Cortex of kidney (tissue), 1 donor: Measurements from ENCODE around the gene PMPCB.
"Not testable (repeated sequence)": the region's sequence is repeated elsewhere in the genome, so short reads cannot be mapped to it uniquely, and the experiment has no call there.

Experiments used
- DNase-seq: peaks from one replicate; lab custom pipeline; 2025; lab: John Stamatoyannopoulos, UW

Gene PMPCB, protein sequence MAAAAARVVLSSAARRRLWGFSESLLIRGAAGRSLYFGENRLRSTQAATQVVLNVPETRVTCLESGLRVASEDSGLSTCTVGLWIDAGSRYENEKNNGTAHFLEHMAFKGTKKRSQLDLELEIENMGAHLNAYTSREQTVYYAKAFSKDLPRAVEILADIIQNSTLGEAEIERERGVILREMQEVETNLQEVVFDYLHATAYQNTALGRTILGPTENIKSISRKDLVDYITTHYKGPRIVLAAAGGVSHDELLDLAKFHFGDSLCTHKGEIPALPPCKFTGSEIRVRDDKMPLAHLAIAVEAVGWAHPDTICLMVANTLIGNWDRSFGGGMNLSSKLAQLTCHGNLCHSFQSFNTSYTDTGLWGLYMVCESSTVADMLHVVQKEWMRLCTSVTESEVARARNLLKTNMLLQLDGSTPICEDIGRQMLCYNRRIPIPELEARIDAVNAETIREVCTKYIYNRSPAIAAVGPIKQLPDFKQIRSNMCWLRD

DNA sequence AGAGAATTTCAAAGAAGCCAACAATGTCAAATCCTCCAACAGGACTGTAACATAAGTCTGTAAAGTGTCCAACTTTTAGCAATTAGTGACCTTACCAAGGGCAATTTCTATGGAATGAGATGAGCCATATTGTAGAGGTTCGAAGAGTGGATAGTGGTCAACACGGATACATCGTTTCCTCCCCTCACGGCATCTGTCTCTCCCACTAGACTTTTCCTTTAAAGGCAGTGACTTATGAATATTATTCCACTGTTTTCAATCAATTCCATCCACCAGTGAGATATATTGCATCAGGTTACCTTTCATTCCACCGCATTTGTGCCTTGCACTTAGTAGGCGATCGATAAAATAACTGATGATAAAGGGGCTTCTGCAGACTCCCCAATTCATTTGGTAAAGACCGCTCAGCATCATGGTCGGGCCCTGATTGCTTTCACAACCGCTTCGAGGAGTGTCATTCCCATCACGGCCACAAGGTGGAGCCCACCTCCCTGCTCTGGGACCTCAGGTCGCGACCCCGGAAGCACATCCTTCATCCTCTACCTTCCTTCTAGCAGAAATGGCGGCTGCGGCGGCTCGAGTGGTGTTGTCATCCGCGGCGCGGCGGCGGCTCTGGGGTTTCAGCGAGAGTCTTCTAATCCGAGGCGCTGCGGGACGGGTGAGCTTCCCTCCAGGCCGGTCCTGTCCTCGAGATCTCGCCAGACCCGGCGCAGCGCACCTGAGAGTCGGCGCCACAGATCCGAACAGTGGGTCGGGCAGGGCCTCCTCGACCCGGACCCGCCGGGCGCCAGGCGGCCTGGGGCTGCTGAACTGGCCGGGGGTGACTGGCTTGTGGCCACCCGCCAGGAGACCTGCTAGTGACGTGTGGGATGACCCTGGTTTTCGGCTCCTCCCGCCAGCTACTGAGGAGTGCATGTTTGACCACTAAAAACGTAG, at the start of gene PMPCB:
Gene PMPCB, plus strand, starts transcription at position 535 of the 936 bp plus-strand sequence. Its CDS starts 25 bp downstream, at position 560.
- peak; percentile 27 for DNase-seq

DNA sequence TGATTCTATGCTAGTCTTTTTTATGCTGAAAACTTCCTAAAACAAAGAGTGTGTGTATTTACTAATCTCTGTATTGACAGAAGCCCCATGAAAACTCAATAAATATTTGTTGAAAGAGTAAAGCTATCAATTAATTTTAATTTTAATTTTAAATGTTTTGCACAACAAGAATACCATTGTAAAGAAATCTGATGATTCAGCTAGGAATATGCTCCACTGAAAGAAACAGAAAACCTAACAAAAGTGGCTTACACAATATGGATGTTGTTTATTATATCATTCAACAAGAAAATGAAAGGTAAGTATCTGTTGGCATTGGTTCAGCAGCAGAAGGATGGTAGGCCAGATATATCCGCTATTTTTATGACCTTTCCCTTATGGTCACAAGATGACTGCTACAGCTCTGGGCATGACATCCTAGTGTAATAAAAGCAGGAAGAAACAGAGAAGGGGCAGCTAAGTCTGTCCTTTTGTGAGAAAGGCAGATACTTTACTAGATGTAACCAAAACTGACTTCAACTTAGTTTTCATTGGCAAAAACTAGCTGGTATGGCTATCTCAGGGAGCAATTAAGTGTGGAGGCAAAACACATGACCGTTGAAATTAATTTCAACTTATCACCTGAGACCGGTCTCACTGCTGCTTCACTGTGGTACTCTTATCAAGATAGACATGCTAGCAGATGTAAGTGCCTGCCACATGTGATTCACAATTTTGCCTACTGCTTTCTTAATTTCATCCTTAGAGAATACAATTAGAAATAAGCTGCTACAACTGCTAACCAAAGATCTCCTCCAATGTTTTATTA, 43.3 kb upstream of the PMPCB start:
- DNase-seq: not testable (repeated sequence)

DNA sequence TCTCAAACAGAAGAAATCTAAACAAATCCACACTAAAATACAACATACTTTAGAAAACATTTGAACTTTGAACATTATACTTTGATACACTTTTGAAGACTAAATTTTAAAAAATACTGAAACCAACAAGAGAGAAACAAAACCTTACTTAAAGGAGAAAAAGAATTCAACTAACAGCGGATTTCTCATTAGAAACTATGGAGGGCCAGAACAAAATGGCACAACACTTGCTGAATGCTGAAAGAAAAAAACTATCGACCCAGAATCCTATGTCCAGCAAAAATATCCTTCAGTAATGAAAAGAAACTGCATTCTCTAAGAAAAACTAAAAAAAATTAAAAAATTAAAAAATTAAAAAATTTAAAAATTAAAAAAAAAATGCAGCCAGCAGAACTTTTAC, 33.2 kb upstream of the PMPCB start:
- not testable (repeated sequence) for DNase-seq

DNA sequence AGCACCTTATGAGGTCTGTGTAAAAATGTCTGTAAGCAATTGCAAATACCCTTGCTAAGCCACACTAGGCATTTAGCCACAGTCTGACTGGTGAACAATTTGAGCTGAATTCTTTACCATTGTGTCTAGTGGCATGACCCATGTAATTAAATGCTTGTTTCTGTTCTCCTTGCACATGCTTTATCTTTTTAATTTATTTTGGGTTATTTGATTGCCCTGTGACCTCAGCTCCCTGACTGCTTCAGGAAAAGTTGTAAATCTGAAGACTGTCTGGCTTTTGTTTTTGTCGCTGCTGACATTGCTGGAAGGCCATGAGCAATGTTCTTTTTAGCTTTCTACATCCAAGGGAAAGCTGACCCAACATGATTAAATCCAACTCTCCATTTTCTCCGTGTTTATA, 31.0 kb upstream of the PMPCB start:
- not testable (repeated sequence) for DNase-seq

DNA sequence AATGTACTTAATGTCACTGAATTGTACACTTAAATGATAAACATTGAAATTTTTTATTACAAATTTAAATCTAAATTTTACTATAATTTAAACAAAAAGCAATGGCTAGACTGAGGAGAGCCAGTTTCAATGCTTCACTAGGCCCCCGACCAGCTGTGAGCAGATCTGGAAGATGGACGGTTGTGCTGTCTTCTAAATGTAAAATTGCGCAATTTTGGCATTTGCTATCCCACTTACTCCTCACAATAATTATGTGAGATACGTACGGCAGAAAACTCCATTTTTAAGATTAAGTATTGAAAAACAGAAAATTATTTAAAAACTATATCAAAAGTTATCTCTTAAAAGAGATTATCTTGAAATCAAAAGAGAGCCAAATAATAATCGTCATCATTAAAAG, 23.9 kb upstream of the PMPCB start:
- not testable (repeated sequence) for DNase-seq

DNA sequence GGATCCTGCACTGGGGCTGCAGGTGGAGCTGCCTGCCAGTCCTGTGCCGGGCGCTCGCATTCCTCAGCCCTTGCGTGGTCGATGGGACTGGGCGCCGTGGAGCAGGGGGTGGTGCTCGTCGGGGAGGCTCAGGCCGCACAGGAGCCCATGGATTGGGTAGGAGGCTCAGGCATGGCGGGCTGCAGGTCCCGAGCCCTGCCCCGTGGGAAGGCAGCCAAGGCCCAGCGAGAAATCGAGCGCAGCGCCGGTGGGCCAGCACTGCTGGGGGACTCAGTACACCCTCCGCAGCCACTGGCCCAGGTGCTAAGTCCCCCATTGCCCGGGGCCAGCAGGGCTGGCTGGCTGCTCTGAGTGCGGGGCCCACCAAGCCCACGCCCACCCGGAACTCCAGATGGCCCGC, 22.4 kb upstream of the PMPCB start:
- DNase-seq: not testable (repeated sequence)

GRCh38 chr7:103278195-103278594, 19.0 kb upstream of the PMPCB start:
- not testable (repeated sequence) for DNase-seq

DNA sequence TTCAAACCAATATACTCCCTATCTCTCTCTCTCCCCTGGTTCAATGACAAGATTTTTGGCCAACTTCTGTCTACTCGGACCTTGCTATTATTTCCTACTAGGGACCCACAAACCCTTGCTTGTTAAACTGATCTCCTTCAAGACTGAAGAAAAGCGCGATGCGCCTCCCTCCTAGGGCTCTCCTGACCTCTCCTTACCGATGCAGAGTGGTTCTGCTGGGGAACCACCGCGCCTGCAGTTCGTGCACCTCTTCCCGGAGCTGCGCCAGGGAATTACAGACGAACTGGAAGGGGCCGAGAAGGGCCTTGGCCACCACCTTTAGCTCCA, 17.6 kb upstream of the PMPCB start:
- DNase-seq: not testable (repeated sequence)

GRCh38 chr7:103279963-103280802, 17.1 kb upstream of the PMPCB start:
- not testable (repeated sequence) for DNase-seq

GRCh38 chr7:103280803-103281155, 16.5 kb upstream of the PMPCB start:
- not testable (repeated sequence) for DNase-seq

DNA sequence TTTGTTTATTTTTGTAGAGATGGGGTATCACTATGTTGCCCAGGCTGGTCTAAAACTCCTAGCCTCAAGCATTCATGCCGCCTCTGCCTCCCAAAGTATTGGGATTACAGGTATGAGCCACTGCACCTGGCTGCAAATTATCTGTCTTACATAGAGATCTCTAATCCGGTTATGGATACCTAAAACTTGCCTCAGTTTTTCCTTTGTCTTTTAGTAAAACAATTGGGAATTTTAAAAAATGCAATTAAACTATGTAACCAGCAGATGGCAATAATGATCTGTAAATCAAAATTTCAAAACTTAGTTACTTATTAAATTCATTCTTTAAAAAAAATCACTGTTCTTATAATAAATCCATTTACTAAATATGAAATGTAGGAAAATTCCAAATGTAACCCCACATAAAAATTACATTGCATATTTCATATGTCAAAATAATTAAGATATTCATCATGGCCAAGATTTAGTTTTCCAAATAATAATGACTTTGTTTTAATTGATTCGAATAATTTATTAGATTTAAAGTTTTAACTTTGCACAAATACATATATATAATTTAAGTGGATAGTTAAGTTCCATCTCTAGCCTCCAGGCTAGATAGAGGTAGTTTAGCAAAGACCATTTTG, 14.3 kb upstream of the PMPCB start:
- DNase-seq: not testable (repeated sequence)

- DNase-seq: no peak
Observed at GRCh38 chr7:103292122-103292521, 5.1 kb upstream of the PMPCB start.

DNA sequence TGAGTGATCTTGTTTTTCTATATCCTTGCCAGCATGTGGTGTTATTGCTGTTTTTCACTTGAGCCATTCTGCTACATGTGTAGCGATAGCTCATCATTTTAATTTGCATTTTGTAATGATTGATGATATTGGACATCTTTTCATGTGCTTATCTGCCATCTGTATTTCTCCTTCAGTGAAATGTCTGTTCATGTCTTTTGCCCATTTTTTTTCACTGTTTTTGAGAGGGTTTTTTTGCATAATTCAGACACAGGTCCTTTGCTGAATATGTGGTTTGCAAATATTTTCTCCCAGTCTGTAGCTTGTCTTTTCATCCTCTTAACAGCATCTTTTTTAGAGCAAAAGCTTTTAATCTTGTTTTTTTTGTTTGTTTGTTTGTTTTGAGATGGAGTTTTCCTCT, 3.7 kb upstream of the PMPCB start:
- DNase-seq: no peak

DNA sequence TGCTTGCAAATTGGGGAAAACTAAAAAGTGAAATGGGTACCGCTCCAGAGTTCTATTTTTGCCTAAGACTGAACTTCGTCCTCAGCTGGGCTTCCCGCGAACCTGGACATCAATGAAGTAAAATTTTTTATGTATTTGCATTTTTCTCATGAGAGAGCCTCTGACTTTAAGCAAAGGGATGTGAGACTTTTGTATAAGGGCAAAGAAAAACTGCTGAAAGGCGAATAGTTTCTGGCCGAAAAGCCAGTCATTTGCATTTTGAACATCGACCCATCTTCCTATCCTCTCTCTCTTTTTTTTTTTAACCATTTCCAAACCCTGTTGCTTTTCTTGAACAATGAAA, 573 bp downstream of the PMPCB start:
- DNase-seq: no peak

GRCh38 chr7:103299660-103300059, 2.4 kb downstream of the PMPCB start:
- no peak for DNase-seq

DNA sequence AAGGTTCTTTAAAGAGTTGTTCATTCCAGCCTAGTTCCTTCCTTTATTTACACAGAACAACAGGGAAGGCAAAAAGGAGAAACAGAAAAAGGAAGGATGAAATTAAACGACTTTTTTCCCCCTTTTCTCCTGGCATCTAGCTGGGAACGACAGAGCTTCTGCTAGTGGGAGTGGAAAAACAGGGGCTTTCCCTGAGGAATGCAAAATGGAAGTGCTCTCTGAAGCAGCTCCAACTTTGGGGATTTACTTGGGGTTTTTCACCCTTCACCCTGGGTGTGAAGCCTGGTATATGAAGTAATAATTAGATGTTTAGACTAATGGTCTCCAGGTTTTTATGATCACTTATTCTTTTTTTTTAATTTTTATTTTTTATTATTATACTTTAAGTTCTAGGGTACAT, 4.2 kb downstream of the PMPCB start:
- DNase-seq: no peak

DNA sequence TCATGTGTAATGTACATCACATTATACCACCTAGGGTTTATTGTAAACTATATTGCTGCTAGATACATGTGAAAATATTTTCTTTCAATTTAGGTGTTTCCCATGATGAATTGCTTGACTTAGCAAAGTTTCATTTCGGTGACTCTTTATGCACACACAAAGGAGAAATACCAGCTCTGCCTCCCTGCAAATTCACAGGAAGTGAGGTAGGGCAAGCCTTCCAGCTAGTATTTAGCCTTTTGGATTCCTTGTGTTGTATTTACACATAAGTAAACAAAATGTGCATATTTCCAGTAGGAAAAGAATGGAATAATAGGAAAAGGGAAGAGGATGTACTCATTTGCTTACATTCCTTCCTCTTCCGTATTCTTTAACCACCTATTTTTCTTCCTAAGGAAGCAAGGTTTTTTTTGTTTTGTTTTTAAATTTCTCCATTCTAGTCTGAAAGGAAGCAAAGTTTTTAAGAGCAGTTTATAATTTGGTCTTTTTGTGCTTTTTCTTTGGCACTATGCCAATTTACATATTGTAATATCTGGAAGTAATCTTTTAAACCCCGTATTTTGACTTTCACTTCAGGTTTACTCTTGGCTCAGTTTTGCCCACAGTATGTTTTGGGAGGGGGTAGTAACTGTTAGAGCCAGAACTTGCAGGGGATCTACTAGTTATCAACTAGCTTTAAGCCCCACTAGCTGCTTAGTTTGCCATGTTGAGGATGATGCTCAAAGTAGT, 10.4 kb downstream of the PMPCB start:
- no peak for DNase-seq

DNA sequence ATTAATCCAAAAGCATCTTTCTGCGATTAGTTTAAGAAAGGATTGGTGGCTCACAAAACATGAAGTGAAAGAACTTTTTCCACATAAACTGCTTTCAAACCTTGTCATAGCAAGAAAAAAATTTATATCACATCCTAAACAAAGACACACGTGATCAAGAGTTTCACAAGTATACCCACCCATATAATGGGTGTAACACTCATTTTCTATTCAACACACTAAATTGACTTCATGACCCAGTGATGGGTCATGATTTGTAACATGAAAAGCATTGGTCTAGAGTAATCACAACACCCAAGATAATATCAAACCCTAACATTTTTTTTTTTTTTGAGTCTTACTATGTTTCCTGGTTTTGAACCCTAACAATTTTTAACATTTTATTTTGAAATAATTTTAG, 17.6 kb downstream of the PMPCB start:
- DNase-seq: no peak

DNA sequence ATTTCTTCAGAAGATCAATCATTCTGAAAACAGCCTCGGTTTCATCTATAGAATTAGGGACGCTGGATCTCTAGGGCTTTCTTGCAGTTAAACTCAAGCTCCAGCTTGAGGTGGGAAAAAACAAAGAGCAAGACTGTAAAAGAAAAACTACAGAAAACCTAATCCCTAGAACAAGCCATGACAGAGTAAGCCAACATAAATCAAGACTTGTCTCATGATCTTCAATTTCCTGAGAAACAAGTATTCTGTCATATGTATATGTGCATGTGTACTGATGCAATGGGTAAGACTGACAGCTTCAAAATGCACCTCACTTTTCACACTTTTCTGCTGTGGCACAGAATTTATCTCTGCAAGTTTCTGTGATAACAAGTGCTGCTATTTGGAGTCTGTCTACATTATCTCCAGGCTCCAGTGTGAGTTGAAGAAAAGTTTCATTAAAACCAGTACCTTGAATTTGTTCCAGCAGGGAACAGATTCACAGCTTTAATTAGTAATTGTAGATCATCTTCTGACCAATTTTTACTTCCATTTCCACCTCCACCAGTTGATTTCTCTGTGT, 19.2 kb downstream of the PMPCB start:
- DNase-seq: no peak

DNA sequence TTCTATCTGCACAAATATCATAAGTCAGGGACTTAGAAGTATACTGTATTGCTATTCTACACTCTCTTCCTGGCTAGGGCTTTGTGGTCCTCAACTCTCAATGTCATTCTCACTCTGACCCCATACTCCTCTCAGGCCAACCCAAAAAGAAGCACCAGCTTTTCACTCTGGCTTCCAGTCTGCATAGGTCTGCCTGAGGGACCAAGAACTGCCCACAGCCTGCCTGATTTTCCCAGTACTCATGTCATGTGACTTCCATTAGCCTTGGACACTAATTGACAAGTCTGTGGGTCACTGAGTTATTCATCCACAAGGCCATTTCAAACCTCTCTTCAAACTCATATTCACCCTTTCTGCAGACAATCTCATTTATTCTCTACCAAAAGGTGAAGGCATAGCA, 19.8 kb downstream of the PMPCB start:
- no peak for DNase-seq
